ENCODE data around the gene ITPRIPL2. TPM values are rescaled to one million over a fixed set of nuclear protein-coding genes. Genes with fewer than 3 reads are reported as not detected.

Gene ITPRIPL2
- total and polyA plus RNA-seq, 2 of the 13 experiments (the other 11 are each of a cell fraction or from before 2014, with no cell fraction given) = 5.9 to 12.6 TPM

GRCh38 chr16:19167710-19168370, 54.1 kb downstream of the ITPRIPL2 start, which contains the start of gene SYT17 (continued):
- no peak; the same call in 1 of the 2 replicates for TF ChIP-seq GABPB1 (CRISPR knock-in tag; IDR thresholded peaks at IDR 0.05)
- peak; percentile 85 for TF ChIP-seq ZNF329 (CRISPR knock-in tag; IDR thresholded peaks at IDR 0.05; ENCODE audit: low read depth)
- no peak for TF ChIP-seq ZBTB8A (CRISPR knock-in tag; IDR thresholded peaks at IDR 0.05; ENCODE audit: borderline replicate concordance, low read depth)
- TF ChIP-seq TFAP4 (IDR thresholded peaks at IDR 0.05; ENCODE audit: borderline replicate concordance, low read depth) = no peak
- TF ChIP-seq ZNF121 (CRISPR knock-in tag; IDR thresholded peaks at IDR 0.05) = no peak
- no peak for TF ChIP-seq SMARCC2 (IDR thresholded peaks at IDR 0.05)
- peak; percentile 97 for TF ChIP-seq RAD21 (CRISPR knock-in tag; IDR thresholded peaks at IDR 0.05)
- TF ChIP-seq HMGA1 (CRISPR knock-in tag; conservative IDR thresholded peaks at IDR 0.05) = no peak
- TF ChIP-seq MAX (IDR thresholded peaks at IDR 0.05) = peak; percentile 70; the same call in 1 of the 2 replicates
- no peak for TF ChIP-seq CHD2 (IDR thresholded peaks at IDR 0.05; ENCODE audit: low read depth, low read length)
- TF ChIP-seq TP53 (CRISPR knock-in tag; conservative IDR thresholded peaks at IDR 0.05) = 0 out of 2 replicates have a peak, but pooled peaks have one; percentile 24
- TF ChIP-seq ZNF652 (CRISPR knock-in tag; IDR thresholded peaks at IDR 0.05; ENCODE audit: borderline replicate concordance, low read depth) = no peak
- no peak for TF ChIP-seq ARHGAP35 (CRISPR knock-in tag; IDR thresholded peaks at IDR 0.05; ENCODE audit: borderline replicate concordance)
- no peak for TF ChIP-seq SALL2 (CRISPR knock-in tag; IDR thresholded peaks at IDR 0.05)
- TF ChIP-seq TSC22D2 (CRISPR knock-in tag; IDR thresholded peaks at IDR 0.05; ENCODE audit: borderline replicate concordance) = no peak
- no peak for TF ChIP-seq ZNF446 (CRISPR knock-in tag; IDR thresholded peaks at IDR 0.05)
- TF ChIP-seq TFE3 (CRISPR knock-in tag; IDR thresholded peaks at IDR 0.05) = no peak
- no peak for TF ChIP-seq ZFAT (CRISPR knock-in tag; conservative IDR thresholded peaks at IDR 0.05)
- TF ChIP-seq HMGXB3 (CRISPR knock-in tag; IDR thresholded peaks at IDR 0.05; ENCODE audit: borderline replicate concordance) = no peak
- TF ChIP-seq ATF6 (CRISPR knock-in tag; conservative IDR thresholded peaks at IDR 0.05) = no peak
- no peak for TF ChIP-seq ZNF138 (CRISPR knock-in tag; IDR thresholded peaks at IDR 0.05; ENCODE audit: low read depth)

Measured in HepG2 (cell line).